KMS-11 (cell line): ENCODE data around the gene C1QL4.
A peak's percentile ranks its signal among the peaks of the same experiment; 100 is the strongest.

ENCODE experiments used
- H2AFZ ChIP-seq: fragments of 200-600 bp; sonication (generic); 2 replicates; pipeline ENCODE4 v1.6.1; 2016; ENCODE audit warnings: antibody characterized with exemption, mixed run types, low read depth
- H3K27ac ChIP-seq: fragments of 200-600 bp; sonication (generic); 2 replicates; pipeline ENCODE4 v1.6.1; 2016; ENCODE audit warnings: mild to moderate bottlenecking, mixed run types
- H3K27me3 ChIP-seq: fragments of 200-600 bp; sonication (generic); 2 replicates; pipeline ENCODE4 v1.6.1; 2017; ENCODE audit warnings: mild to moderate bottlenecking, low read depth, mixed run types, moderate library complexity; ENCODE audit not compliant: insufficient read depth
- H3K36me3 ChIP-seq: fragments of 200-600 bp; sonication (generic); 2 replicates; pipeline ENCODE4 v1.6.1; 2017; ENCODE audit warnings: mild to moderate bottlenecking, mixed run types; ENCODE audit not compliant: insufficient read depth
- H3K4me1 ChIP-seq: fragments of 200-600 bp; sonication (generic); 2 replicates; pipeline ENCODE4 v1.6.1; 2016; ENCODE audit warnings: mild to moderate bottlenecking, low read depth, mixed run types; ENCODE audit not compliant: poor library complexity, severe bottlenecking
- H3K4me2 ChIP-seq: fragments of 200-600 bp; sonication (generic); 2 replicates; pipeline ENCODE4 v1.7.0; 2016; ENCODE audit warnings: mild to moderate bottlenecking, mixed run types
- H3K4me3 ChIP-seq: fragments of 200-600 bp; sonication (generic); IDR thresholded peaks from 2 replicates; pipeline ENCODE4 v1.6.1; 2017; ENCODE audit warnings: low read depth, low read length, mixed read lengths; ENCODE audit not compliant: insufficient read depth
- H3K79me2 ChIP-seq: fragments of 200-600 bp; sonication (generic); 2 replicates; pipeline ENCODE4 v1.6.1; 2016; ENCODE audit warnings: low read depth, mixed run types; ENCODE audit not compliant: insufficient read depth
- H3K9ac ChIP-seq: fragments of 200-600 bp; sonication (generic); 2 replicates; pipeline ENCODE4 v1.6.1; 2016; ENCODE audit warnings: mild to moderate bottlenecking, mixed run types
- H4K20me1 ChIP-seq: fragments of 200-600 bp; sonication (generic); 2 replicates; pipeline ENCODE4 v1.6.1; 2016; ENCODE audit warnings: mild to moderate bottlenecking, mixed run types; ENCODE audit not compliant: insufficient read depth
- TF ChIP-seq, protein P1 (sequence below): fragments of 200-600 bp; sonication (generic); conservative IDR thresholded peaks from 2 replicates; pipeline ENCODE4 v1.6.1; 2017; ENCODE audit warnings: low read depth, mild to moderate bottlenecking, antibody characterized with exemption, low read length, moderate library complexity, mixed read lengths

Gene C1QL4

DNA sequence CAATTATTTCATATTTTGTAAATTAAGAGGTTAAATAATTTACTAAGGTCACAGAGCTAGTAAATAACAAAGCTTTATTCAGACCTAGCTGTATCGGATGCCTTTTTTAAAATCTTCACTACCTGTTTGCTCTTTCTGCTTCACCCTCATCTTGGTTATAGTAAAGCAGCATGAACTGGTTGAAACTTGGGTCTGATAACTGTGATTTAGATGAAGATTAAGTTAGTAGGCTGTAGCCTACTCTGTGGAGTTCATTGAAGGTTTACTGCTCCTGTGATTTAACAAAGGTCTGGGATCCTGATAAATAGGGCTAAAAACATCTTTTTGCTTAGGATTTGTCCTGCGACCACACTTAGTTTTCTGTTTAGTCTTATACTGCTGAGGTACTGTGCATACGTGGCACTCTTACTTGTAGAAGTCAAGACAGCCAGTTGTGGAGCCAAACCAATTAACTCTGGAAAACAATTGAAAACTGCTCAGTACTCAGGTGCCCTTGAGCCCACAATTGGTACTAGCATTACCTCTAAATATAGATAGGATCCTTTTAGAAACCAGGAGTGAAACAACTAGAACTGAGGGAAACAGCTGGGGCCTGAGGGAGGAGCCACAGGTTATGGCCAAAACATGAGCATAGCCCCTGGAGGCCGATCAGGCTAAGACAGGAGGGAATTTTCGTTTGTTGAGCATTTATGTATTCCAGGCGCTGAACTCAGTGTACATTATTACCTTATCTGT lies 32.6 kb upstream of the C1QL4 start:
- TF ChIP-seq, protein P1, sequence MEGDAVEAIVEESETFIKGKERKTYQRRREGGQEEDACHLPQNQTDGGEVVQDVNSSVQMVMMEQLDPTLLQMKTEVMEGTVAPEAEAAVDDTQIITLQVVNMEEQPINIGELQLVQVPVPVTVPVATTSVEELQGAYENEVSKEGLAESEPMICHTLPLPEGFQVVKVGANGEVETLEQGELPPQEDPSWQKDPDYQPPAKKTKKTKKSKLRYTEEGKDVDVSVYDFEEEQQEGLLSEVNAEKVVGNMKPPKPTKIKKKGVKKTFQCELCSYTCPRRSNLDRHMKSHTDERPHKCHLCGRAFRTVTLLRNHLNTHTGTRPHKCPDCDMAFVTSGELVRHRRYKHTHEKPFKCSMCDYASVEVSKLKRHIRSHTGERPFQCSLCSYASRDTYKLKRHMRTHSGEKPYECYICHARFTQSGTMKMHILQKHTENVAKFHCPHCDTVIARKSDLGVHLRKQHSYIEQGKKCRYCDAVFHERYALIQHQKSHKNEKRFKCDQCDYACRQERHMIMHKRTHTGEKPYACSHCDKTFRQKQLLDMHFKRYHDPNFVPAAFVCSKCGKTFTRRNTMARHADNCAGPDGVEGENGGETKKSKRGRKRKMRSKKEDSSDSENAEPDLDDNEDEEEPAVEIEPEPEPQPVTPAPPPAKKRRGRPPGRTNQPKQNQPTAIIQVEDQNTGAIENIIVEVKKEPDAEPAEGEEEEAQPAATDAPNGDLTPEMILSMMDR, result peak; percentile 62
- peaks cover 79% of the 10 kb centered on the region for H3K79me2 ChIP-seq
- H3K4me3 ChIP-seq, result peak overlapping the region; percentile 27
- peak overlapping the region; percentile 93 for H3K9ac ChIP-seq
- peaks cover 67% of the 10 kb centered on the region for H3K4me1 ChIP-seq
- H3K27me3 ChIP-seq, result no peaks in the 10 kb centered on the region
- no peak overlapping the region for H2AFZ ChIP-seq
- peak overlapping the region; percentile 69 for H3K4me2 ChIP-seq
- peaks cover 9% of the 10 kb centered on the region; the same call in 1 of the 2 replicates for H4K20me1 ChIP-seq
- peak overlapping the region; percentile 81 for H3K27ac ChIP-seq
- H3K36me3 ChIP-seq, result no peaks in the 10 kb centered on the region

DNA sequence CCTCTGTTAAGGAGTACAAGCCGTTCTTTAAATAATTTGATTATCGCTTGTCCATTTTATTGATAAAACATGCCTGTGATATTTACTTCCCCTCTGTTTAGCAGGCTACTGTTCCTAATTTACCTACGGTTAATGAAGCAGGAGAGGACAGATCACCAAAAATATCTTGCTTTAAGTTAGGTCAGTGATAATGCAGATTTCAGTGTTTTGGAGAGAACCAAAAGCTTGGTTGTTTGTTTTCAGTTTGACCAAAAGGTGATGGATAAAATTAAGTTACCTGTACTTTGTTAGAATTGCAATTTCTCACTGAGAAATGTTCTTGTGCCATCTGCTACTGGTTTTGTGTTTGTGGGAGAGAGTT lies 31.2 kb upstream of the C1QL4 start:
- H3K27me3 ChIP-seq, result no peaks in the 10 kb centered on the region
- peak overlapping the region; percentile 69 for H3K4me2 ChIP-seq
- H3K79me2 ChIP-seq, result peaks cover 67% of the 10 kb centered on the region
- no peak overlapping the region for H2AFZ ChIP-seq
- peak overlapping the region; percentile 81 for H3K27ac ChIP-seq
- H3K4me3 ChIP-seq, result no peak overlapping the region
- H3K9ac ChIP-seq, result peak overlapping the region; percentile 93
- H3K36me3 ChIP-seq, result no peaks in the 10 kb centered on the region
- H3K4me1 ChIP-seq, result peaks cover 56% of the 10 kb centered on the region
- peaks cover 9% of the 10 kb centered on the region; the same call in 1 of the 2 replicates for H4K20me1 ChIP-seq
- TF ChIP-seq, protein P1, result no peak

DNA sequence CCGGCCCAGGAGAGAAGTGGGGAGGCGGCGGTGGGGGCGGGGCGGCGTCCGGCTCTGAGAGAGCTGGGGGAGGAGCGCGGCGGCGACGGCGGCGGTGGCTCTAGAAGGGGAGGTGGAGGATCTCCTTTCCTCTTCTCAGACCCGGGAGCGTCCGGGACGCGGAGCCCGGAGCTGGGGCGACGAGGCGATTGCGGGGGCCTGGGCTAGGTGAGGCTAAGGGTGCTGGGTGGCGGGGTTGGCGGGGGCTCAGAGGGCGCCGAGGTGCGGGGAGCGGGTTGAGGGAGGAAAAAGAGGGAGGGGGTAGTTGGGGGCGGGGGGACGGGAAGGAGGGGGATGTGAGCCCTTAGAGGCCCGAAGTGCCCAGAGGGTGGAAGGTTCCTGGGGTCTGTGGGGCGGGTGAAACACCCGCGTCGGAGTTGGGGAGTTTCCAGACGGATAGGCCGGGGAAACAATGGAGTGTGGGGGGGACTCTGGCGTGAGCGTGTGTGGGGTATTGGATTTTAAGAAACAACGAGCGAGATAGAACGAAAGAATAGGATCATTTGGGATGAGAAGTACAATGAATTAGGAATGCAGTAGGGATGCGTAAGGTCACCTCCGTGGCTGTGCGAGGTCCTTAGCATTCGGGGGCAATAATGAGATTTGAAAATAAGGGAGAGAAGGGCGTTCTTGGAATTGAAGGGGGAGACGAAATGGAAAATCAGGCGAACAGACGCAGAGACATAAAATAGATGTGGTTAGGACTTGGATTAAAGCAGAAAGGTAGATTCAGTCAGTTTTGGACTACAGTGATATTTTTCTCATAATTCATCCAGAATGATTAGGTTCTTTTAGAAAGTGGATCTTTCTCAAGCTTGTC lies 30.6 kb upstream of the C1QL4 start, which contains the start of gene SPATS2:
Gene SPATS2 (plus strand): TSS at position 82 of the 859 bp plus-strand sequence. CDS start 93,551 bp downstream, outside the sequence.
- Histone ChIP-seq H3K4me2 (peak within 1 kb of the TSS; percentile 85), H3K4me3 (peak within 1 kb of the TSS; percentile 39), H3K4me1 (peaks cover 56% of the 10 kb centered on the region), H3K79me2 (peaks cover 61% of the 10 kb centered on the region), H3K9ac (peak within 1 kb of the TSS; percentile 93), H2AFZ (peak within 1 kb of the TSS; percentile 86), H3K27me3 (no peaks in the 10 kb centered on the region), H4K20me1 (peaks cover 9% of the 10 kb centered on the region; the same call in 1 of the 2 replicates), H3K36me3 (no peaks in the 10 kb centered on the region), H3K27ac (peak within 1 kb of the TSS; percentile 81)
- TF ChIP-seq, protein P1, result no peak

DNA sequence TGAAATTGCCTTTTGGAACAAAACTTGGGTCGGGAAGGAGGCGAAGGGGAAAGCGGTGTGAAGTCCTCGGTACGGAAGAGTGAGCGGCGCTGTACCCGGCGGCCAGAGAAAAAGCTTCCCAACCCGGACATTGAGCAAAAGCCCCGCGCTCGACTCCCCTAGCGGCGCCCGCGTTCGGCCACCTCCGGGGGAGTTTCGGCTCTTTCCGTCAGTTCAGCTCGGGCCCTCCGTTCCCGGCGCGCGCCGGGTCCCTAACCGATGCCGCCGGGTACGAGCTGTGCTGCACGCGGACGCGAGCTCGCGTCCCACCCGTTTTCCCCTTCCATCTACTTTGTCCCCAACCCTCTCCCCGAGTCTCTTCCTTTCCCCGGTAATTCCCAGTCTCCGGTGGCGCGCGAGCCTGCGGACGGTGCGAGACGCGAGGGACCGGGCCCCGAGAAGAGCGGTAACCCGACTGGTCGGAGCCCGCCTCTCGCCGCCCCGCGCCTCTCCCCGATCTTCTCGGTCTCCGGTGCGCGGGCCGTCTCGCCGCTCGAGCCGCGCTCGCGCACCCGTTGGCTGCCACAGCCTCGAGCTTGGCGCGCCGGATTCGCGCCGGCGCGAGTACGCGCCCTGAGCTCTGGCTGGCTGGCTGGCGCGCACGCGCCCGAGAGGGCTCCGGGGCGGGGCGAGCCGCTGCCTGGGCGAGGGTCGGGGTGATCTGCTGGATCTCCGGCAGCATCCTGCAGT lies 29.8 kb upstream of the C1QL4 start:
- H3K36me3 ChIP-seq, result no peaks in the 10 kb centered on the region
- H3K27me3 ChIP-seq, result no peaks in the 10 kb centered on the region
- TF ChIP-seq, protein P1, result no peak
- H3K79me2 ChIP-seq, result peaks cover 53% of the 10 kb centered on the region
- peak overlapping the region; percentile 39 for H3K4me3 ChIP-seq
- H3K4me2 ChIP-seq, result peak overlapping the region; percentile 85
- peak overlapping the region; percentile 81 for H3K27ac ChIP-seq
- peak overlapping the region; percentile 93 for H3K9ac ChIP-seq
- H4K20me1 ChIP-seq, result peaks cover 4% of the 10 kb centered on the region; the same call in 1 of the 2 replicates
- peak overlapping the region; percentile 86 for H2AFZ ChIP-seq
- H3K4me1 ChIP-seq, result peaks cover 48% of the 10 kb centered on the region
